H1 (cell line): ENCODE measurements around the gene MTX2.

Experiments
- ASH2L ChIP-seq: fragments of 200-600, 300-600 bp; sonication (generic); IDR thresholded peaks from one replicate; pipeline ENCODE4 v1.7.1; 2017; ENCODE audit warnings: low read length
- CEBPB ChIP-seq: IDR thresholded peaks from 2 replicates; pipeline ENCODE4 v1.6.1; 2012; ENCODE audit warnings: low read depth, low read length
- CTCF ChIP-seq, 3 experiments: IDR thresholded peaks; 1 replicate in 2 of 3; 2 replicates in 1 of 3; pipeline versions ENCODE4 v1.5.1 to v1.6.1; 2011; ENCODE audit warnings: low read length in 3 of 3, mild to moderate bottlenecking in 3 of 3, inconsistent platforms in 2 of 3, low read depth in 1 of 3, moderate library complexity in 1 of 3; ENCODE audit not compliant: insufficient read depth in 1 of 3; ENCODE audit errors: control extremely low read depth in 1 of 3
- EP300 ChIP-seq, 2 experiments: IDR thresholded peaks; 1 replicate in 1 of 2; 2 replicates in 1 of 2; pipeline ENCODE4 v1.6.1; 2011 to 2012; ENCODE audit warnings: low read depth in 2 of 2, low read length in 2 of 2, mild to moderate bottlenecking in 2 of 2, borderline replicate concordance in 1 of 2, inconsistent platforms in 1 of 2, moderate library complexity in 1 of 2
- KDM5A ChIP-seq: fragments of 200-600 bp; IDR thresholded peaks from 2 replicates; pipeline ENCODE4 v1.7.1; 2012; ENCODE audit warnings: mild to moderate bottlenecking, low read length, inconsistent platforms, mixed read lengths
- NANOG ChIP-seq: IDR thresholded peaks from 2 replicates; pipeline ENCODE4 v1.6.1; 2011; ENCODE audit warnings: low read length, low read depth, mild to moderate bottlenecking, inconsistent platforms; ENCODE audit not compliant: insufficient read depth, poor library complexity, severe bottlenecking
- POLR2A ChIP-seq, 2 experiments: IDR thresholded peaks; 1 replicate in 1 of 2; 2 replicates in 1 of 2; pipeline ENCODE4 v1.6.1; 2011; ENCODE audit warnings: low read depth in 2 of 2, low read length in 2 of 2, mild to moderate bottlenecking in 2 of 2; ENCODE audit errors: control extremely low read depth in 1 of 2
- POLR2AphosphoS5 ChIP-seq: IDR thresholded peaks from 2 replicates; pipeline ENCODE4 v1.6.1; 2011; ENCODE audit warnings: low read depth, low read length
- RFX5 ChIP-seq: IDR thresholded peaks from 2 replicates; pipeline ENCODE4 v1.6.1; 2011; ENCODE audit warnings: low read depth, low read length, improper control_type of control experiment, borderline replicate concordance
- RNF2 ChIP-seq: fragments of 200-900, 300-1000 bp; sonication (generic); IDR thresholded peaks from 2 replicates; pipeline ENCODE4 v1.7.1; 2016; ENCODE audit warnings: borderline replicate concordance, low read depth, mild to moderate bottlenecking, antibody characterized with exemption, low read length; ENCODE audit not compliant: poor library complexity, severe bottlenecking; ENCODE audit errors: missing control alignments
- RXRA ChIP-seq: IDR thresholded peaks from 2 replicates; pipeline ENCODE4 v1.6.1; 2011; ENCODE audit warnings: low read depth, mild to moderate bottlenecking, low read length, moderate library complexity; ENCODE audit not compliant: insufficient read depth
- SRF ChIP-seq: IDR thresholded peaks from 2 replicates; pipeline ENCODE4 v1.6.1; 2011; ENCODE audit warnings: mild to moderate bottlenecking, low read depth, low read length, moderate library complexity
- TCF12 ChIP-seq: IDR thresholded peaks from 2 replicates; pipeline ENCODE4 v1.6.1; 2011; ENCODE audit warnings: low read depth, mild to moderate bottlenecking, low read length
- ZNF274 ChIP-seq: IDR thresholded peaks from 2 replicates; pipeline ENCODE4 v1.7.0; 2012; ENCODE audit warnings: low read length, borderline replicate concordance; ENCODE audit errors: extremely low read depth

- TF ChIP-seq RXRA (no peak), CTCF (IDR thresholded peaks at IDR 0.05; ENCODE audit: control extremely low read depth in 1 of 3, insufficient read depth in 1 of 3, low read depth in 1 of 3, low read length in 3 of 3) (no peak), POLR2AphosphoS5 (no peak), POLR2A (IDR thresholded peaks at IDR 0.05; ENCODE audit: control extremely low read depth in 1 of 2, low read depth in 2 of 2, low read length in 2 of 2) (no peak), TCF12 (no peak), KDM5A (no peak), EP300 (IDR thresholded peaks at IDR 0.05; ENCODE audit: borderline replicate concordance in 1 of 2, low read depth in 2 of 2, low read length in 2 of 2) (no peak), RFX5 (no peak), ASH2L (no peak), ZNF274 (no peak), CEBPB (no peak), NANOG (no peak), RNF2 (no peak), SRF (no peak)
Measured at GRCh38 chr2:176380341-176380740, 111.1 kb downstream of the MTX2 start.
